ENCODE data around the gene NAB2. TPM values are rescaled to one million over a fixed set of nuclear protein-coding genes. Genes with fewer than 3 reads are reported as not detected.

NAB2 gene
- total and polyA plus RNA-seq, 12 donors, result 9.5 to 20.2 (median 13.1) TPM

DNA sequence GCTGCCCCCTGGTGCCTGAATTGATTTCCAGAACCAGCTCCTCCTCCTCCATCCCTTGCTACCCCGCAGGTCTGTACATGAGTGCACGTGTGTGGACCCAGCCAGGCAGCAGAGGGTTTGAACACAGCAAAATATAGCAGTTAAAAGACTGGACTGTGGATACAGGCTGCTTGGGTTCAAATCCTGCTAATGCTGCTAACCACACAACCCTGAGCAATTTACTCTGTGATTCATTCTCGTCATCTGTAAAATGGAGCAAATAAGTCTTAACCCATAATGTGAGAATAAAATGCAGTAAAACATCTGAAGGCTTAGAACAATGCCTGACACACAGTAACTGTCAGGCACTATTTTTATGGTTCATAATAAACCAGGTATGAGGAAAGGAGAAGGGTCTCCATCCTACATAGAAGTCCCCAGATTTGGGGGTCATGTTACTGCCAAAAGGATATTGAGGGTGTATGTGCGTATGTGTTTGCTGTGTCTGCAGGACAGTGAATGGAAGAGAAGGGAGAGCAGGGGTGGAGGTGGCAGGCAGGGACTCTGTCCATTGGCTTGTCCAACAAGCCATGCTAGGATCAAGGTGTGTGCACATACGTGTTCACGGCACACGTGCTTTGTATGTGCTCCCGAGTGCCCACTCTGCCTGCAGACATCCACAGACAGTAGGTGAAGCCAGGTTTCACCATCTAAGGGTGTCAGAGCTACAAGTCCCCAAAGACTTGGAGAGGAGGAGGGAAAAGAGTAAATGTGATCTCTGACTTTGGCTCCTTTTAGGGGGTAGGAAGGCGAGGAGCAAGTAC, 23.8 kb downstream of the NAB2 start:
- ATAC-seq (no peak), DNase-seq (no peak)
- 66 to 69% methylated on average over 9 of the region's 9 CpGs for WGBS, 2 donors
- intact Hi-C loops (cut with DNase I), result loop anchor here in 9 of 10 donors (1.0 to 10.0 kb wide), 6 partner anchors 43 to 355 kb away; partner anchors contain the start of genes ZBTB39 (in 4 of the 9), HSD17B6 (in 1 of the 9) and TAC3 (in 1 of the 9)
- TF ChIP-seq, protein P1, sequence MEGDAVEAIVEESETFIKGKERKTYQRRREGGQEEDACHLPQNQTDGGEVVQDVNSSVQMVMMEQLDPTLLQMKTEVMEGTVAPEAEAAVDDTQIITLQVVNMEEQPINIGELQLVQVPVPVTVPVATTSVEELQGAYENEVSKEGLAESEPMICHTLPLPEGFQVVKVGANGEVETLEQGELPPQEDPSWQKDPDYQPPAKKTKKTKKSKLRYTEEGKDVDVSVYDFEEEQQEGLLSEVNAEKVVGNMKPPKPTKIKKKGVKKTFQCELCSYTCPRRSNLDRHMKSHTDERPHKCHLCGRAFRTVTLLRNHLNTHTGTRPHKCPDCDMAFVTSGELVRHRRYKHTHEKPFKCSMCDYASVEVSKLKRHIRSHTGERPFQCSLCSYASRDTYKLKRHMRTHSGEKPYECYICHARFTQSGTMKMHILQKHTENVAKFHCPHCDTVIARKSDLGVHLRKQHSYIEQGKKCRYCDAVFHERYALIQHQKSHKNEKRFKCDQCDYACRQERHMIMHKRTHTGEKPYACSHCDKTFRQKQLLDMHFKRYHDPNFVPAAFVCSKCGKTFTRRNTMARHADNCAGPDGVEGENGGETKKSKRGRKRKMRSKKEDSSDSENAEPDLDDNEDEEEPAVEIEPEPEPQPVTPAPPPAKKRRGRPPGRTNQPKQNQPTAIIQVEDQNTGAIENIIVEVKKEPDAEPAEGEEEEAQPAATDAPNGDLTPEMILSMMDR (IDR thresholded peaks at IDR 0.05), result peak in 8 of 9 donors; percentile 75 to 92 (median 84)
- Histone ChIP-seq H3K27me3 (no peaks in the 10 kb centered on the region), H3K4me1 (peaks cover 0 to 35% (median 26%) of the 10 kb centered on the region in 9 donors), H3K9me3 (no peaks in the 10 kb centered on the region), H3K27ac (peak overlapping the region in 9 of 10 donors; percentile 96 to 99 (median 98)), H3K36me3 (peaks cover 0 to 16% (median 0%) of the 10 kb centered on the region in 9 donors), H3K4me3 (peak overlapping the region in 9 of 10 donors; percentile 17 to 84 (median 78))

DNA sequence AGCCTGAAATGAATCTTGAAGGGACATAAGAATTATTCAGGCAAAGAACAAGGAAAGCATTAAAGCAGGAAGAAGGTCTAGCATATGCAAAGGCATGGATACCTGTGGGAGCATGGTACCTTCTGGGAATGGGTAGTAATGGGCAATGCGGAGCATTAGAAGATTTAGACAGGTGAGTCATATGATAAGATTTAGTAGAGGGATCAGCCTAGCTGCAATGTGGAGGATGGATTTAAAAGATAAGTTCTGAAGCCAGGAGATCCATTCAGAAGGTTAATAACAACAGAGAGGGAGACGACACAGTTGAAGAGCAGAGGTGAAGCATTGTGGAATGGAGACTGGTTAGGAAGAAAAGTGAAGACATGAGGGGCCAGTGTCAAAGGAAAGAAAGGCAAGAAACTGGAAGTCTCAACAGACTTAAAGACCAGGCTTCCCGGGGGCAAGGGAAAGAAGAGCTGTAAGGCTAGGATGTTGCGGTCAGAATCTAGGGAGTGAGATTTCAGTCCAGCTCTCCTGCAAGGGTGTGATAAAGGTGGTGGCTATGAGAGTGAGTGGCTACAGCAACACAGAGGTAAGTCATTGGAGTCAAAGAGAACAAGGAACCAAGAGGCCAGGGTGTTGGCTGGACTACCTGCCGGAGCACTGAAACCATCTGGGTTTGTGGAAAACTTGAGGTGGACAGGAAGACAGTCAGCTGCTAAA, 27.8 kb downstream of the NAB2 start:
- WGBS, 2 donors, result 68 to 86% methylated on average over 5 of the region's 5 CpGs
- ATAC-seq, result no peak
- intact Hi-C loops (cut with DNase I), result loop anchor here in 1 of 10 donors (10.0 kb wide), 1 partner anchor 102 kb away; the partner anchor contains the start of gene TAC3
- peaks cover 0 to 29% (median 6%) of the 10 kb centered on the region in 9 donors for H3K4me1 ChIP-seq
- H3K9me3 ChIP-seq, result no peaks in the 10 kb centered on the region
- H3K27ac ChIP-seq, result no peak overlapping the region
- H3K36me3 ChIP-seq, result no peaks in the 10 kb centered on the region
- no peak overlapping the region for H3K4me3 ChIP-seq
- TF ChIP-seq, protein P1 (IDR thresholded peaks at IDR 0.05), result no peak
- no peak for DNase-seq
- no peaks in the 10 kb centered on the region for H3K27me3 ChIP-seq

DNA sequence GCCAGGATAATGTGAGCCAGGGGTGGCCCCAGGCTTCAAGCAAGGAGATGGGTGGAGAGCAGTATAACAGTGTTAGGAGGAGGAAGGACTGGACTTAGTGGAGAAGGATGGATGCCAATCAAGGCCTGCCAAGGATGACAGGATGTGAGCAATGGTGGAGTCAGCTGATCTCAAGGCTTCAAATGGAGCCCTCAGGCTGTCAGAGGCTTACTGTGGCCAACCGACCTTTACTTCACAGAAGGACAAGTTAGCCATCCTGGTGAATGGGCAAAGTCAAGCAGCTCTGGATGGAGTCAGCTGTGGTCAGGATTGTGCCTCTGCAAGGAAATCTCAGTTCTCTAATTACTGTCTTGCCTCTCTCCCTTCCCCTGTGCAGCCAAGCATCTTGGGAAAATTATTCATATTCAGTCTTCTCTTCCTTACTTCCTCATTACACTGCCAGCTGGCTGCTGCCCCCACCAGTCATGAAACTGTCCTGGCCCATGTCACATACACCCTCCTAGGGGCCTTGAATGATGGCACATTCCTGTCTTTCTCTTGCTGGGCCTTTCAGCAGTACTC, 29.9 kb downstream of the NAB2 start:
- H3K27ac ChIP-seq, result peak overlapping the region in 3 of 10 donors; percentile 7 to 65 (median 29)
- DNase-seq, result no peak
- ATAC-seq, result peak; percentile 47 to 82 (median 66)
- intact Hi-C loops (cut with DNase I), result loop anchor here in 1 of 10 donors (10.0 kb wide), 1 partner anchor 104 kb away; the partner anchor contains the start of gene TAC3
- no peaks in the 10 kb centered on the region for H3K27me3 ChIP-seq
- WGBS, 2 donors, result 69 to 94% methylated on average over 1 of the region's 1 CpG
- peaks cover 0 to 21% (median 0%) of the 10 kb centered on the region in 9 donors for H3K4me1 ChIP-seq
- H3K4me3 ChIP-seq, result no peak overlapping the region
- no peaks in the 10 kb centered on the region for H3K9me3 ChIP-seq
- no peaks in the 10 kb centered on the region for H3K36me3 ChIP-seq
- TF ChIP-seq, protein P1 (IDR thresholded peaks at IDR 0.05), result no peak

Measured in heart right ventricle (tissue), 16 donors.